ENCODE measurements around the gene OR1I1.
A peak's percentile ranks its signal among the peaks of the same experiment; 100 is the strongest.

OR1I1 gene

GRCh38 chr19:15118248-15118647 lies 36.2 kb downstream of the OR1I1 start:
- no peak for DNase-seq (ENCODE audit: low read depth in 2 of 3, low spot score in 1 of 3)

GRCh38 chr19:15118789-15119494 lies 36.9 kb downstream of the OR1I1 start:
- no peak for DNase-seq (ENCODE audit: low read depth in 2 of 3, low spot score in 1 of 3)

- DNase-seq (ENCODE audit: low read depth in 2 of 3, low spot score in 1 of 3): no peak
Measured at GRCh38 chr19:15120135-15121026, 38.4 kb downstream of the OR1I1 start.

DNA sequence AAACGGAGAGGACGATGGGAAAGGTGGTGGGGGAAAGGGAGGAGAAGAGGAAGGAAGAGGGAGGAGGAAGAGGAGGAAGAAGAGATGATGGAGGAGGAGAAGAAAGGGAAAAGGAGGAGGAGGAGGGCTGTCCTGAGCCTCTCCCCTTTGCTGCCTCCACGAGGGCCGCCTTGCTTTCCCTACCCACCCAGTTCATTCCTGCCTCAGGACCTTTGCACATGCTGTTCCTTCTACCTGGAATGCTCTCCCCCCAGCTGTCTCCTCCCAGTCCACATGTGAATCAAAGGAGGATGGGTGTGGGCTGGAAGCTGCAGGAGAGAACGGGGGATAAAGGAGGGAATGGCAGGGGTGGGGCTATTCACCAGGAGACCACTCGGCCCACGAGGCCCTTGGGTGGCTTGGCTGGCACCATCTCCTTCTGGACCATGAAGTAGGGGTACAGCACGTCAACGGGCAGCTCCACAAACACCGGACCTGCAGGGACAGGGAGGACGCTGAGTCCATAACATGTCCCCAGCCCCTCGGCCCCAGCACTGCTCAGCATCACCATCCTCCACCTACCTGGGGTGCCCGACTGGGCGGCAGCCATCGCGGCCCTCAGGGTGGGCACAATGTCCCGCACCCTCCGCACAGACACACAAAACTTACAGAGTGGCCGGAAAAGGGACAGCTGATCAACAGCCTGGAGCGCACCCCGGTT lies 40.5 kb downstream of the OR1I1 start:
- no peak for DNase-seq (ENCODE audit: low read depth in 2 of 3, low spot score in 1 of 3)

DNA sequence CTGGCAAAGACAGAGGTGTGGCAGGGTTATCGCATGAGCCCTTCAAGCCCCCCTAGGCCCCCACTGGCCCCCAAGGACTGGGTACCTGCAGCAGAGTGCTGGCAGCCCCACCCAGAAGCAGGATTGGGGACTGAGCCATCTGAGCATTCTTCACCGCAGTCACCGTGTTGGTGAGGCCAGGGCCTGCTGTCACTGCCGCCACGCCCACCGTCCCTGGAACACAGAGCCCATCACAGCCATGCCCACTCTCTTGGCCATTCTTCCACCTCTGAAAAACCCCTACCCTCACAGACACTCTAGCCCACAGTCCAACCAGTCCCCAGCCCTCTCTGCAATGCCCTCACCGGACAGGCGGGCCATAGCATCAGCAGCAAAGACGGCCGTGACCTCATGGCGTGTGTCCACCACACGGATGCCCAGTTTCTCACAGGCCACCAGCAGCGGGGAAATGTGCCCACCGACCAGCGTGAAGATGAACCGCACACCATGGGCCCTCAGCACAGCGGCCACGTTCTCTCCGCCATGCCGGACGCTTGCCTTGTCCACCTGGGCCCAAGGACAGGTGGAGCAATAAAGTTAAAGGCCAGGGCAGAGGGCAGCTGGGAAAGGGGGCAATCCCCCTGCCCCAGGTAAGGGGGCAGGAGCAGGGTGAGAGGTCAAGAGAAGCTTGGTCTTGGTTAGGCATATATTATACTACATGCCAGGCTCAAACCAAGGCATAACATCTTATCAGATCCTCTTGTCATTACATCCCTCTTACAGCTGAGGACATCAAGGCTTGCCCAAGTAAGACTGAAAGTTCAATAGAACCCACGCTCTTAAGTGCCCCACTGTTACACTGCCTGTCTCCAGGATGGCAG lies 41.2 kb downstream of the OR1I1 start:
- DNase-seq (ENCODE audit: low read depth in 2 of 3, low spot score in 1 of 3): no peak

GRCh38 chr19:15123900-15124299 lies 41.9 kb downstream of the OR1I1 start:
- no peak for DNase-seq (ENCODE audit: low read depth in 2 of 3, low spot score in 1 of 3)

GRCh38 chr19:15124572-15125231 lies 42.7 kb downstream of the OR1I1 start:
- no peak for DNase-seq (ENCODE audit: low read depth in 2 of 3, low spot score in 1 of 3)

DNA sequence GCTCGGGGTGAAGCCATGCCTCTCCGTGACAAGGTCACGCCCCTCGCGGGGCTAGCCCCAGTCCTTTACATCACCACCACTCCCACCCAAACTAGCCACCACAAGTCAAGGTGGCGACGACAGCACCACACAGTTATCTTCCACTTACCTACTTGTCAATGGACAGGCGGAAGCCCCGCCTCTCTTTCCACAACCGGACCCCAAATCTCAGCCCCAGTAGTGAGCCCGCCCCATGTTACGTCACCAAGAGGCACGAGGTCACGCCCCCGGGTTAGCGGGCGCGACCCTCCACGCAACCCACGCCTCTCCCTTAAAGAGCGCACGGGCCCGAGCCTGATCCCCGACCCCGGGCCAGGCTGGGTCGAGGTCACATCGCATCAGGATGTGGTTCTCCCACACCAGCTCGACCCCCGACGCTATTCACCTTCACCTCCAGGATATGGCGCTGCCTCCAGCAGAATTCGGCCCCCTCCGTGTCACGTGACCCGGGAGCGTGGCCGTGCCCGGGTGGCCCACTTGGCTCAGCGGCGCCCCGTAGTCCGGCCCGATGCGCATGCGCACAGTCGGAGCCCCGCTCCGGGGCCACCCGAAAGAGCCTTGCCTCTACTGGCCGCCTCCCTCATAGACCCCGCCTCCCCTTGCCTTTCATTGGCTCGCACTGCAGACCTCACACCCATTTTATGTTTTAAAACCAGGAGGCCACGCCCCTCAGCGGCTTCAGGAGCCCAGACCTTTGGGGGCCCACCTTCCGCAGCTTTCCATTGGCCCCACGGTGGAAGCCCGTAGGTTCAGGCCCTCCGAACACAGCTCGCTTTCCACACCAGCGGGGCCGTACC lies 43.4 kb downstream of the OR1I1 start:
- DNase-seq (ENCODE audit: low read depth in 2 of 3, low spot score in 1 of 3): peak; percentile 97 to 98 (median 98)

DNA sequence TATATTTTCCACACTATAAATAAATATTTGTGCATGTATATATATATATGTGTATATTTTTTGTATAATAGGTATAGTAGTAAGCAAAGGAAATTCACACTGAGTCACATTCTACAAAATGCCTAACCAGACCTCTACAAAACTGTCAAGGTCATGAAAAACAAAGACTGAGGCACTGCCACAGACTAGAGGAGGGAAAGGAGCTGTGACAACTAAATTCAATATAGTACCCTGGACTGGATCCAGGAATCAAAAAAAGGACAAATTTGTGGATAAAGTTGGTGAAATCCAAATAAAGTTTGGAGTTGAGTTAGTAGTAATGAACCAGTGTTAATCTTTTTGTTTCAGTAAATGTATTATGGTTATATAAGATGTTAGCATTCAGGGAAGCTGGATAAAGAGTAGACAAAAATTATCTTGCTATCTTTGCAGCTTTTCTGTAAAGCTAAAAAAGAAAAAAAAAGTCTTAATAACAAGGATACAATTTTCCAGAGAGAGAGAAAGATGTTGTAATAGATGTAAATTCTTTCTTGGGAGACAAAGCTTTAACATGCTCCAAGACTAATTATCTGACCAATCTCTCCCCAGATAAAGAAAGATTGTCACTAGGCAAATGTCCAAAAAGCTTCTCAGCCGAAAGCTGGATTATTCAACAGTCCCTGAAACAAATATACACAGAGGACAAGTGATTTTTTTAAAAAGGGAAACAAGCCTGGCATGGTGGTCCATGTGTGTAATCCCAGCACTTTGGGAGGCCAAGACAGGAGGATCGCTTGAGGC lies 44.3 kb downstream of the OR1I1 start:
- no peak for DNase-seq (ENCODE audit: low read depth in 2 of 3, low spot score in 1 of 3)

DNA sequence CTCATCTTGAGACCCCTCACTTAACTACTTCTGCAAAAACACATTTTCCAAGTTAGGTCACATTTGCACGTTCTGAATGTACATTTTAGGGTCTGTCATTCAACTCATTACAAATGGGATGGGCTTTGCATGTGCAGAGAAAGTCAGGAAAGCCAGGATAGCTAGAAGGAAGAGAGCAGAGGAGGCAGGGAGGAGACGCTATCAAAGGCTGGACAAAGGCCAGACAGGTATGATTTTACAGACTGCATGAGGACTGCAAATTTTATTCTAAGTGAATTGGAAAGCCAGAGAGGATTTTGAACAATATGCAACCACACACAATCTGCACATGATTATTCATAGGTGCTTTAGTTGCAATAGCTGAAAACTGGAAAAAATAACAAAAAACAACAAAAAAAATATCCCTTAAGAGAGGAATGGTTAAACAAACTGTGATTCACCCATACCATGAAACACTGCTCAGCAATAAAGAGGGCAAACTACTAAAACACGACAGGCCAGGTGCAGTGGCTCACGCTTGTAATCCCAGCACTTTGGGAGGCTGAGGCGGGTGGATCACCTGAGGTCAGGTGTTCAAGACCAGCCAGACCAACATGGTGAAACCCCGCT lies 46.3 kb downstream of the OR1I1 start:
- no peak for DNase-seq (ENCODE audit: low read depth in 2 of 3, low spot score in 1 of 3)

- peak; percentile 17 to 32 (median 27) for DNase-seq (ENCODE audit: low read depth in 2 of 3, low spot score in 1 of 3)
Measured at GRCh38 chr19:15129856-15130585, 48.0 kb downstream of the OR1I1 start.

- DNase-seq (ENCODE audit: low read depth in 2 of 3, low spot score in 1 of 3): no peak
Measured at GRCh38 chr19:15136234-15136954, 54.4 kb downstream of the OR1I1 start.

GRCh38 chr19:15137777-15138176 lies 55.8 kb downstream of the OR1I1 start:
- DNase-seq (ENCODE audit: low read depth in 2 of 3, low spot score in 1 of 3): no peak

GRCh38 chr19:15138427-15138826 lies 56.4 kb downstream of the OR1I1 start:
- DNase-seq (ENCODE audit: low read depth in 2 of 3, low spot score in 1 of 3): no peak

DNA sequence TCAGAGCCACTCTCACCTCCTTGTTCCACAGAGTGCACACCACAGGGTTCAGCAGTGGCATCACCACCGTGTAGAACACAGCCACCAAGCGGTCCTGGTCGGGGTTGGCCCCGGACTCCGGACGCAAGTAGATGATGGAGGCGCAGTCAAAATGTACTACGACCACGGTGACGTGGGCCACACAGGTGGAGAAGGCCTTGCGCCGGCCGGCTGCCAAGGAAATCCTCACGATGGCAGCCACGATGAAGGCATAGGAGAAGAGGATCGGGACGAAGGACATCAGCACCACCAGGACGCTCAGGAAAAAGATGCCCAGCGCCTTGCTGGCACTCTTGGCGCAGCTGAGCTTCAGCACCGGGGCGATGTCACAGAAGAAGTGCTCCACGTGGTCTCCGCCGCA lies 59.1 kb downstream of the OR1I1 start:
- DNase-seq (ENCODE audit: low read depth in 2 of 3, low spot score in 1 of 3): no peak

GRCh38 chr19:15142313-15142712 lies 60.3 kb downstream of the OR1I1 start:
- DNase-seq (ENCODE audit: low read depth in 2 of 3, low spot score in 1 of 3): no peak
